Measurements from ENCODE around the gene CLEC18A. TPM values are rescaled to one million over a fixed set of nuclear protein-coding genes. Genes with fewer than 3 reads are reported as not detected.

CLEC18A gene
- polyA plus RNA-seq, 1 experiment: not detected

DNA sequence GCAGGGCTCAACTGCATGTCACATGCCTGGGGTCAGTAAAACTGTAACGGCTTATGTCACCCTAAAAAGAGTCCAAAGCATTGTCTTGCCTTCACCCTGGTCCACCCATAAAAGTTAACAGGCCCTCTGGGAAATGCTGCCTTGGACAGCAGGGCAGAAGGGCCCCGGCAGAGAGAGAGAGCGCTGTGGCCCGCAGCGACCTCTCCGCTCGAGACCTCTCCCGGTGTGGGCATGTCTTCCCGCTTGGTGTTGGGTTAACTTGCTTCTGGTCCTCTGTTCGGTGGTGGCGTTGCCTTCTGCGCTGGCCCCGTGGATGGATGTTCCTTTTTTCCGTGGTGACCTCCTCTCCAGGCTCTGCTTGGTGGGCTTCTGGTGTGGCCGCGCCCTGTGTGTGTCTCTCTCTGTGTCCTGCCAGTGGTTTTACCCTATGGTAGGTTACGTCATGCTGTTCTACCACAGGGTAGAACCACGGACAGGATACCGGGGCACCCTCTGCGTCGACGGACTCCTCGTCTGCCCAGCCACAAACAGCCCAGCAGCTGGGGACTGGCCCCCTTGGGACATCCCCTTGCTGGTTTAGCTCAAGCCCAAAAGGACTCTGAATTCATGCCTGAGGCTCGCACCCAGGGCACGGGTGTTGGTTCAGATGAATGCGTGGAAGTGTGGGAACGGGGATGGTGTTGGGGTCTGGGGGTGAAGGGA, 18.3 kb upstream of the CLEC18A start:
- ChIA-PET POLR2A (no interaction called here), CTCF (interaction anchor here (6.7 kb wide), 1 partner anchor 135 kb away, joined by 216 read pairs; no protein-coding TSS in a partner anchor)
- no peak overlapping the region for H3K4me3 ChIP-seq (ENCODE audit: low read depth, low read length)
- H3K27ac ChIP-seq (ENCODE audit: low read depth, low read length): no peak overlapping the region
- H3K27me3 ChIP-seq (ENCODE audit: control insufficient read depth, insufficient read depth, low read length): no peaks in the 10 kb centered on the region
- TF ChIP-seq, protein P1, sequence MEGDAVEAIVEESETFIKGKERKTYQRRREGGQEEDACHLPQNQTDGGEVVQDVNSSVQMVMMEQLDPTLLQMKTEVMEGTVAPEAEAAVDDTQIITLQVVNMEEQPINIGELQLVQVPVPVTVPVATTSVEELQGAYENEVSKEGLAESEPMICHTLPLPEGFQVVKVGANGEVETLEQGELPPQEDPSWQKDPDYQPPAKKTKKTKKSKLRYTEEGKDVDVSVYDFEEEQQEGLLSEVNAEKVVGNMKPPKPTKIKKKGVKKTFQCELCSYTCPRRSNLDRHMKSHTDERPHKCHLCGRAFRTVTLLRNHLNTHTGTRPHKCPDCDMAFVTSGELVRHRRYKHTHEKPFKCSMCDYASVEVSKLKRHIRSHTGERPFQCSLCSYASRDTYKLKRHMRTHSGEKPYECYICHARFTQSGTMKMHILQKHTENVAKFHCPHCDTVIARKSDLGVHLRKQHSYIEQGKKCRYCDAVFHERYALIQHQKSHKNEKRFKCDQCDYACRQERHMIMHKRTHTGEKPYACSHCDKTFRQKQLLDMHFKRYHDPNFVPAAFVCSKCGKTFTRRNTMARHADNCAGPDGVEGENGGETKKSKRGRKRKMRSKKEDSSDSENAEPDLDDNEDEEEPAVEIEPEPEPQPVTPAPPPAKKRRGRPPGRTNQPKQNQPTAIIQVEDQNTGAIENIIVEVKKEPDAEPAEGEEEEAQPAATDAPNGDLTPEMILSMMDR (IDR thresholded peaks at IDR 0.05; ENCODE audit: low read depth, low read length): no peak
- H3K9me3 ChIP-seq (ENCODE audit: control insufficient read depth, insufficient read depth, low read length): no peaks in the 10 kb centered on the region; the same call in 1 of the 2 replicates
- DNase-seq (ENCODE audit: low read depth, low spot score): no peak

DNA sequence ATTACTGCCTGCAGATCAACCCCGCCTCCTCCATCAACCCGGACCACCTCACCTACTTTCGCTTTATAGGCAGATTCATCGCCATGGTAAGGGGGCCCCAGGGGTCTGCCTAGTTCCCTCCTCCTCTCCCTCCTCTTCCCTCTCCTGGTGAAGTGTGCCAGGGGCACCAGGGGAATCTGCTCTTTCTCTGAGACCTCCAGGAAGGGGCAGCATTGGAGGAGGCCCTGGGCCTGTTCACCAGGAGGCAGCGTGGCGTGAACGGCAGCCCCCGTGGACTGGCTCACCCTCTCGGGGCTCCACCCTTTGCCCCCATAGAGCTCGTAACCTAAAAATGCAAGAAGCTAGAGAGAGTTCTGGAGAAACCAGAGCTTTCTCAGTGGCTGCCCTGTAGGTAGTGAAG, 17.1 kb upstream of the CLEC18A start:
- no peak for DNase-seq (ENCODE audit: low read depth, low spot score)
- Histone ChIP-seq H3K9me3 (ENCODE audit: control insufficient read depth, insufficient read depth, low read length) (no peaks in the 10 kb centered on the region; the same call in 1 of the 2 replicates), H3K4me3 (ENCODE audit: low read depth, low read length) (no peak overlapping the region), H3K27me3 (ENCODE audit: control insufficient read depth, insufficient read depth, low read length) (no peaks in the 10 kb centered on the region), H3K27ac (ENCODE audit: low read depth, low read length) (no peak overlapping the region)
- ChIA-PET POLR2A (no interaction called here), CTCF (interaction anchor here (0.8 to 6.7 kb wide), 2 partner anchors 136 to 138 kb away, joined by 4 to 216 read pairs; no protein-coding TSS in a partner anchor)
- TF ChIP-seq, protein P1 (IDR thresholded peaks at IDR 0.05; ENCODE audit: low read depth, low read length): no peak

DNA sequence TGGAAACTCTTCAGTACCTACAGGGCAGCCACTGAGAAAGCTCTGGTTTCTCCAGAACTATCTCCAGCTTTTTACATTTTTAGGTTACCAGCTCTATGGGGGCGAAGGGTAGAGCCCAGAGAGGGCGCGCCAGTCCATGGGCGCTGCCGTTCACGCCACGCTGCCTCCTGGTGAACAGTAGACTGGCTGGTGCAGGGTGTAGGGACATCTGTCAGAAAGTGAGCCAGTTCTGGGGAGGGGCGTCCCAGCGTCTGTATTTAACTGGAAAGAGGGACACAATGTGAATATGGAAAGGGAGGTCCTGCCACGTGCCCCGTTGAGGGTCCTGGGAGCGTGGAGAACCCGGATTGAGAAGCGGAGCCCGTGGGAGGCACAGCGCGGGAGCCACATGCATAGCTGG, 16.4 kb upstream of the CLEC18A start:
- DNase-seq (ENCODE audit: low read depth, low spot score): no peak
- ChIA-PET POLR2A (no interaction called here), CTCF (interaction anchor here (0.8 to 1.2 kb wide), 2 partner anchors 138 to 139 kb away, joined by 4 read pairs; no protein-coding TSS in a partner anchor)
- TF ChIP-seq, protein P1 (IDR thresholded peaks at IDR 0.05; ENCODE audit: low read depth, low read length): no peak
- H3K27ac ChIP-seq (ENCODE audit: low read depth, low read length): no peak overlapping the region
- H3K9me3 ChIP-seq (ENCODE audit: control insufficient read depth, insufficient read depth, low read length): no peaks in the 10 kb centered on the region; the same call in 1 of the 2 replicates
- H3K27me3 ChIP-seq (ENCODE audit: control insufficient read depth, insufficient read depth, low read length): no peaks in the 10 kb centered on the region
- H3K4me3 ChIP-seq (ENCODE audit: low read depth, low read length): no peak overlapping the region

DNA sequence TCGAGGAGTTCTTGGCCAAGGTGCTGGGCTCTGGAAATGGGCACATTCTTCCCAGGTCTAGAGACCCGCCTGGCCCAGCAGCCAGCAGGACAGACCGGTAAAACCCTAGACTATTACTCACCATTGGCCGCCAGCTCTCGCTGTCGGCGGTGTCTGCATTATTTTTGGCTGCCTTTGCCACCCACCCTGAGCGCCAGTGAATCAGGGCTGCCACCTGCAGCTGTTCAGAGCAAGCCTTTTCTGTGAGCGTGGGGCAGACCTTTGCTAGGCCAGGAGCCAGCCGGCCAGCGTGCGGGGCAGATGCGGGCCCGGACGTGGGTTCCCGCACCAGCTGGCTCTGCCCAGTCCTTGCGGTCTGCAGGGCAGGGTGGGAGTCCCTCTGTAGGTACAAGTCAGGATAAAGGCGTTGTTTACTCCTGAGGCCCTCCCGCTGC, 15.8 kb upstream of the CLEC18A start:
- Histone ChIP-seq H3K9me3 (ENCODE audit: control insufficient read depth, insufficient read depth, low read length) (no peaks in the 10 kb centered on the region; the same call in 1 of the 2 replicates), H3K27me3 (ENCODE audit: control insufficient read depth, insufficient read depth, low read length) (no peaks in the 10 kb centered on the region), H3K4me3 (ENCODE audit: low read depth, low read length) (no peak overlapping the region), H3K27ac (ENCODE audit: low read depth, low read length) (no peak overlapping the region)
- TF ChIP-seq, protein P1 (IDR thresholded peaks at IDR 0.05; ENCODE audit: low read depth, low read length): no peak
- ChIA-PET CTCF (interaction anchor here (1.2 kb wide), 1 partner anchor 139 kb away, joined by 4 read pairs; no protein-coding TSS in a partner anchor), POLR2A (no interaction called here)
- no peak for DNase-seq (ENCODE audit: low read depth, low spot score)

DNA sequence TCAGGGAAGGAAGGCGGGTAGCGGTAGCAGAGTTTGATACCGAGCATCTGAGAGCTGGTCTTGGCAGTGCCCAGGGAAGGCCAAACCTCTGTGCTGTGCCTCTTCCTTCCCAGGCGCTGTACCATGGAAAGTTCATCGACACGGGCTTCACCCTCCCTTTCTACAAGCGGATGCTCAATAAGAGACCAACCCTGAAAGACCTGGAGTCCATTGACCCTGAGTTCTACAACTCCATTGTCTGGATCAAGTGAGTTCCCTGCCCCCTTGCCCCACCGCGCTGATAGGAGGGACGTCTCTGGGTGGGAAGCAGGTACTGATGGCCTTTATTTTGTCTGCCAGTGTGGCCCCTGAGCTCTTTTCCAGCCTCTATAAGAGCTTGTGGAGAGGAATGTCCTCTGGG, 15.4 kb upstream of the CLEC18A start:
- DNase-seq (ENCODE audit: low read depth, low spot score): no peak
- TF ChIP-seq, protein P1 (IDR thresholded peaks at IDR 0.05; ENCODE audit: low read depth, low read length): no peak
- POLR2A ChIA-PET: no interaction called here
- H3K9me3 ChIP-seq (ENCODE audit: control insufficient read depth, insufficient read depth, low read length): no peaks in the 10 kb centered on the region; the same call in 1 of the 2 replicates
- H3K27ac ChIP-seq (ENCODE audit: low read depth, low read length): no peak overlapping the region
- H3K4me3 ChIP-seq (ENCODE audit: low read depth, low read length): no peak overlapping the region
- no peaks in the 10 kb centered on the region for H3K27me3 ChIP-seq (ENCODE audit: control insufficient read depth, insufficient read depth, low read length)
- CTCF ChIA-PET: interaction anchor here (1.2 kb wide), 1 partner anchor 139 kb away, joined by 4 read pairs; no protein-coding TSS in a partner anchor

Measured in AG04450 (cell line).